BJ (cell line): Measurements from ENCODE around the gene CHCHD3. TPM values are rescaled to one million over a fixed set of nuclear protein-coding genes. Genes with fewer than 3 reads are reported as not detected.

Experiments used
- CTCF ChIA-PET: fragments of 350-600 bp; formaldehyde crosslinking; extraction: SDS; loops from one replicate; lab custom pipeline; 2021; ENCODE audit warnings: antibody characterized with exemption, inconsistent platforms; lab: Yijun Ruan, JAX
- POLR2A ChIA-PET: fragments of 300-600 bp; sonication (Branson Sonifier 250); formaldehyde crosslinking; extraction: SDS; loops from one replicate; lab custom pipeline; 2021; ENCODE audit warnings: antibody characterized with exemption; lab: Charles Lee
- DNase-seq: peaks from one replicate; pipeline ENCODE4 v3.0.0-alpha.2; 2011; ENCODE audit warnings: low read depth
- H3K27me3 ChIP-seq: 2 replicates; pipeline ENCODE4 v1.6.0; 2011; ENCODE audit warnings: low read length; ENCODE audit not compliant: control insufficient read depth, insufficient read depth
- H3K36me3 ChIP-seq: 2 replicates; pipeline ENCODE4 v1.5.1; 2011; ENCODE audit warnings: low read length; ENCODE audit not compliant: control insufficient read depth, insufficient read depth
- H3K4me3 ChIP-seq: 2 replicates; pipeline ENCODE4 v1.5.1; 2011; ENCODE audit warnings: low read depth, mild to moderate bottlenecking, control low read depth, low read length
- polyA minus RNA-seq: library from RNA; depleted of rRNA, polyadenylated mRNA; stranded (reverse); fragments of >200 nt; gene quantifications from 2 replicates; pipeline ENCODE4 v1.2.3, GENCODE V29; 2011; rRNA and poly(A)+ RNA removed
- polyA plus RNA-seq: library from polyadenylated mRNA; depleted of rRNA; stranded (reverse); fragments of >200 nt; gene quantifications from 2 replicates; pipeline ENCODE4 v1.2.3, GENCODE V29; 2011; rRNA removed
- TF ChIP-seq, protein P1 (sequence below): IDR thresholded peaks from 2 replicates; pipeline ENCODE4 v1.5.1; 2011; ENCODE audit warnings: low read depth, mild to moderate bottlenecking, control low read depth, inconsistent platforms, low read length, moderate library complexity; ENCODE audit not compliant: insufficient read depth

Gene CHCHD3
- polyA plus RNA-seq: 47.2 and 65.2 TPM in 2 replicates
- 24.5 and 25.6 TPM in 2 replicates for polyA minus RNA-seq

DNA sequence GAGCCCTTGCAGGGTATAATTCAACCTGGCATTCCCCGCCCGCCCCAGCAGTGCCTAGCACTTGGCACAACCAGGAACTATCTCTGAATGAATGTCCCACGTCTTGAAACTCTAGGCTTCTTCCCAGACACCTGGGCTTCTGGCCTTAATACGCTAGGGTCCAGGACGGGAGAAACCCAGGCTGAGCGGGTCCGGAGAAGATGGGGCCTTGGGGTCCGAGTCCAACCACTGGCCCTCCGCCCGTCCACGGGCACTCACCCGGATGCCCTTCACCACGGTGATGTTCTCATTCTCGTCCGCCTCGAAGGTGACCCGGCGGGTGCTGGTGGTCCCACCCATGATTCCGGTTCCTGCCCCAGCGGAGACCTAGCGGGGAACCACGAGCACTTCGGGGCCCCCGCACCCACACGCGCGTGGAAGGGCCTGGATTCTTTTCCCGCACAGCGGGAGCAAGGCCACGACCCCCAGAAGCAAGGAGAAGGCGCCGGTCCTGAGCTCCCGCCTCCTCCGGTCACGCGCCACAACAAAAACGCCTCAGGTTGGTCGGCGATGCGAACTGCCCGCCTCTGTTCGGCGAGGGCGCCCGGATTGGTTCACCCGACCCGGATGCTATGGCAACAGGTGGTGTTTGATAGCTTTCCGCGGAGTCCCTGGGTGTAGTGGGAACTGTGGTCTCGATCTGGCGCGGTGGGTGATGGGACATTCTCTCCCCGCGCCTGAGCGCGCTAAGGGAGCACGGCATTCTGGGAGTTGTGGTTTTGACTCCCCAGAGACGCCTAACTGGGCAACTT is at the start of gene CHCHD3:
Gene CHCHD3 (minus strand): TSS at position 492 of the 791 bp plus-strand sequence. CDS start 153 bp downstream, at position 339.
- TF ChIP-seq, protein P1, sequence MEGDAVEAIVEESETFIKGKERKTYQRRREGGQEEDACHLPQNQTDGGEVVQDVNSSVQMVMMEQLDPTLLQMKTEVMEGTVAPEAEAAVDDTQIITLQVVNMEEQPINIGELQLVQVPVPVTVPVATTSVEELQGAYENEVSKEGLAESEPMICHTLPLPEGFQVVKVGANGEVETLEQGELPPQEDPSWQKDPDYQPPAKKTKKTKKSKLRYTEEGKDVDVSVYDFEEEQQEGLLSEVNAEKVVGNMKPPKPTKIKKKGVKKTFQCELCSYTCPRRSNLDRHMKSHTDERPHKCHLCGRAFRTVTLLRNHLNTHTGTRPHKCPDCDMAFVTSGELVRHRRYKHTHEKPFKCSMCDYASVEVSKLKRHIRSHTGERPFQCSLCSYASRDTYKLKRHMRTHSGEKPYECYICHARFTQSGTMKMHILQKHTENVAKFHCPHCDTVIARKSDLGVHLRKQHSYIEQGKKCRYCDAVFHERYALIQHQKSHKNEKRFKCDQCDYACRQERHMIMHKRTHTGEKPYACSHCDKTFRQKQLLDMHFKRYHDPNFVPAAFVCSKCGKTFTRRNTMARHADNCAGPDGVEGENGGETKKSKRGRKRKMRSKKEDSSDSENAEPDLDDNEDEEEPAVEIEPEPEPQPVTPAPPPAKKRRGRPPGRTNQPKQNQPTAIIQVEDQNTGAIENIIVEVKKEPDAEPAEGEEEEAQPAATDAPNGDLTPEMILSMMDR: no peak
- H3K4me3 ChIP-seq: peak within 1 kb of the TSS; percentile 97
- H3K36me3 ChIP-seq: no peaks in the 10 kb centered on the region
- DNase-seq: peak; percentile 92
- POLR2A ChIA-PET: interaction anchor here (0.5 kb wide), 2 partner anchors 11 to 72 kb away, joined by 3 to 24 read pairs; no protein-coding TSS in a partner anchor
- CTCF ChIA-PET: no interaction called here
- no peaks in the 10 kb centered on the region for H3K27me3 ChIP-seq

DNA sequence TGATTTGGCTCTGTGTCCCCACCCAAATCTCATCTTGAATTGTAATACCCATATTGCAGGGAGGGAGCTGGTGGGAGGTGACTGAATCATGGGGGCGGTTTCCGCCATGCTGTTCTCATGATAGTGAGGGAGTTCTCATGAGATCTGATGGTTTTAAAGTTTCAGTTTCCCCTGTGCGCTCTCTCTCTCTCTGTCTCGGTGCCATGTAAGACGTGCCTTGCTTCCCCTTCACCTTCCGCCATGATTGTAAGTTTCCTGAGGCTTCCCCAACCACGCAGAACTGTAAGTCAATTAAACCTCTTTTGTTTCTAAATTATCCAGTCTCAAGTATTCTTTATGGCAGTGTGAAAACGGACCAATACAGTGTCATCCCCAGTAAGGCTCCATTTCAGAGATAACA is 48.3 kb upstream of the CHCHD3 start:
- no peak for DNase-seq
- no peaks in the 10 kb centered on the region for H3K27me3 ChIP-seq
- no peaks in the 10 kb centered on the region for H3K36me3 ChIP-seq
- TF ChIP-seq, protein P1: no peak
- CTCF ChIA-PET: interaction anchor here (1.0 kb wide), 1 partner anchor 214 kb away, joined by 3 read pairs; no protein-coding TSS in a partner anchor
- no peak overlapping the region for H3K4me3 ChIP-seq
- POLR2A ChIA-PET: no interaction called here

DNA sequence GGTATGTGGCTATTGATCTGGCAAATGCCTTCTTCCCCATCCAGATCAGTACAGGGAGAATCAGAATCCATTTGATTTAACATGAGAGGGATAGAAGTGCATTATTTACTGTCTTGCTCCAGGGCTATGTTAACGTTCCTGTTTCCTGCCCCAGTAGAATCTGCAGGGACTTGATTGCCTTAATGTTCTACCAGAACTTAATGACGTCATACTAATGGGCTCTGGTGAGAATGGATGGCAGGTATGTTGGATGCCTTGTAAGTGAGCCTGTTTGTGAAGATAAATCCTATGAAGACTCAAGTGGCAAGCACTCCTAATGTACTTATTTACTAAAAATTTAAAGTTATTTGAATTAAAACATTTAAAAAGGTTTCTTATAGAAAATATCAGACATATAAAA is 44.5 kb upstream of the CHCHD3 start:
- H3K27me3 ChIP-seq: no peaks in the 10 kb centered on the region
- ChIA-PET POLR2A (no interaction called here), CTCF (interaction anchor here (0.6 kb wide), 1 partner anchor 727 kb away, joined by 3 read pairs; no protein-coding TSS in a partner anchor)
- H3K36me3 ChIP-seq: no peaks in the 10 kb centered on the region
- TF ChIP-seq, protein P1: no peak
- DNase-seq: no peak
- no peak overlapping the region for H3K4me3 ChIP-seq

DNA sequence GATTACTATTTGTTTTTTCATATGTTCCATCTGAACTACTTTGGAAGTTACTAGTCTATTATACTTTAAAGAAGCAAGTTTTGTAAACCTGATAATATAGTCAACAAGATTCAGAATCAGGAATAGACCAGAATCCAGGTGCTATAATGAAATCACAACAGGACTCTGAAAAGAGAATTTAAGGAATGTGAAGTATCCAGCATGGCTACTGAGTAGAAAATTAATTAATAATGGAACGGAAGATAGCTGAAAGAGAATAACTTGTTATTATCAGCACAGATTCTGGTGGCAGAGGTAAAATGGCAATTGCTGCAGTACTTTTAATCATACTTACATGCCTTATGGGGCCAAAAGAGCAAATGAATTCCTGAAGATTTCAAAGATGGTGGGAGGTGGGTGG is 43.1 kb upstream of the CHCHD3 start:
- ChIA-PET POLR2A (no interaction called here), CTCF (no interaction called here)
- no peak for DNase-seq
- Histone ChIP-seq H3K36me3 (no peaks in the 10 kb centered on the region), H3K27me3 (no peaks in the 10 kb centered on the region), H3K4me3 (no peak overlapping the region)
- TF ChIP-seq, protein P1: no peak

DNA sequence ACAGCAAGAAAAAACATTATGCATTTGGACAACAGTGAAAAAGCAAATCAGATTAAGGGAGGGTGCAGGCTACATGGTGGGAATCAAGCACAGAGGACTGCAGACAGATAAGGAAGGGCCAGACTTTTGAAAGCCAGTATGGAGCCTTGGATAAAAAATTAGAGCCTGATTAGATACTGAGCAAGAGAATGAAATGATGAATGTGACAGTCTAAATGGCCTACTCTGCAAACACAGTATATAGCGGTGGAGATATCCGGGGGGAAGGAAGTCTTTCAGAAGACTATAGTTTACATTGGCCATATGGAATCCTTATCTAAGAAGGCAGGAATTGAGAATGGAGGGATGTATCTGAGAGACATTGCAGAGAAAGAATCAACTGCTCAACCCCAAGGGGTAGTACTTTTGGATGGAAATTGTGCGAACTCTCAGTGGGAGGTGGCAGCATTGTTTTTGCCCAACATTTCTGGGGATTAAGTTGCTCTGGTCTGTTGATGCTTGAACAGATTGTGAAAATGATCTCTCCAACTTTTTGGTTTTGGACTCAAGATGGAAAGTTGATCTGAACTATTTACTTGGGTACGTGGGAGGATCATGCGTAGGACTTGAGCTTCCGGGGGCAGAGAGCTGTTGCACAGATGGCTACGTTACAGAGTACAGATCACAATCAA is 39.4 kb upstream of the CHCHD3 start:
- TF ChIP-seq, protein P1: no peak
- no peak for DNase-seq
- ChIA-PET POLR2A (no interaction called here), CTCF (no interaction called here)
- peaks cover 4% of the 10 kb centered on the region for H3K27me3 ChIP-seq
- no peak overlapping the region for H3K4me3 ChIP-seq
- H3K36me3 ChIP-seq: no peaks in the 10 kb centered on the region
